T47D (cell line): ENCODE results near the gene CDC45.

Source experiments
- DNase-seq, 2 experiments: peaks; one replicate each; pipeline versions ENCODE4 v3.0.0 to v3.0.0-alpha.2; 2011 to 2012; ENCODE audit warnings: low read depth in 1 of 2, low spot score in 1 of 2
- JUND ChIP-seq: IDR thresholded peaks from 2 replicates; pipeline ENCODE4 v1.6.1; 2012; ENCODE audit warnings: low read depth
- in situ Hi-C: cut with HindIII; loops from 2 replicates; pipeline ENCODE4 v1.10.0; 2016; ENCODE audit warnings: low sequenced_read_pairs, low pct_unique_long_range_greater_than_20kb

Gene CDC45

GRCh38 chr22:19566279-19567156, 86.8 kb downstream of the CDC45 start:
- DNase-seq = no peak
- in situ Hi-C loops = no loop called here
- no peak for TF ChIP-seq JUND

GRCh38 chr22:19567157-19568009, 87.7 kb downstream of the CDC45 start:
- no peak for DNase-seq
- in situ Hi-C loops = no loop called here
- TF ChIP-seq JUND = no peak

- TF ChIP-seq JUND = no peak
- in situ Hi-C loops = no loop called here
- peak in 1 of 2 experiments; percentile 20 for DNase-seq
Observed at GRCh38 chr22:19568337-19569275, 88.9 kb downstream of the CDC45 start.

GRCh38 chr22:19569276-19569640, 89.5 kb downstream of the CDC45 start:
- TF ChIP-seq JUND = no peak
- in situ Hi-C loops = no loop called here
- no peak for DNase-seq

GRCh38 chr22:19569976-19570375, 90.3 kb downstream of the CDC45 start:
- in situ Hi-C loops = no loop called here
- no peak for TF ChIP-seq JUND
- DNase-seq = no peak
